Stimulated activated CD4-positive, alpha-beta T cell treated with anti-CD3 and anti-CD28 coated beads, Interleukin-4, amount 100 ng/mL, for 48 hours (primary cell): ENCODE measurements around the gene DLX1.
"Not testable (repeated sequence)": the region's sequence is repeated elsewhere in the genome, so short reads cannot be mapped to it uniquely, and the experiment has no call there.

Experiments
- DNase-seq, 2 donors: peaks; one replicate each; pipeline ENCODE4 v3.0.0-alpha.2; 2020; ENCODE audit warnings: low read depth in 2 of 2

Gene DLX1

GRCh38 chr2:172114579-172114978 lies 29.3 kb downstream of the DLX1 start:
- no peak for DNase-seq

- no peak for DNase-seq
Measured at GRCh38 chr2:172116107-172116506, 30.8 kb downstream of the DLX1 start.

DNA sequence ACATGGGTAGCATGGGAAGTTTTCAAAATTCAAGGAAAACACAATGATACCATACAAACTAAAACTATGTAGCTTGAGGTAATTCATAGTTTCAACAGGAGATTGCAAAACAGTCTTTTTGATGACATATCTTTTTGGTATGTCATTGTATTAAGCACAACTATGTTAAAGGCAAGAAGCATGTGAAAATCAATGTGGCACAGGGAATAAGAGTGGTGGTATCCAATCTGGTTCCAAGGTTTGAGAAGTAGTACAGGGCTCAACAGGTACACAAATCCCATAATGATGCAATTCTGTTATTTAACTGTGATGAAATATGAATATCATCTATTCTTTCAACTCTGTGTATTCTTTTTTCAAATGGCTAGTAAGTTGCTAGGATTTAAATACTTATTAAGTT lies 33.8 kb downstream of the DLX1 start:
- DNase-seq, result no peak

- no peak for DNase-seq
Measured at GRCh38 chr2:172120118-172120517, 34.8 kb downstream of the DLX1 start.

- no peak for DNase-seq
Measured at GRCh38 chr2:172128484-172128883, 43.2 kb downstream of the DLX1 start.

DNA sequence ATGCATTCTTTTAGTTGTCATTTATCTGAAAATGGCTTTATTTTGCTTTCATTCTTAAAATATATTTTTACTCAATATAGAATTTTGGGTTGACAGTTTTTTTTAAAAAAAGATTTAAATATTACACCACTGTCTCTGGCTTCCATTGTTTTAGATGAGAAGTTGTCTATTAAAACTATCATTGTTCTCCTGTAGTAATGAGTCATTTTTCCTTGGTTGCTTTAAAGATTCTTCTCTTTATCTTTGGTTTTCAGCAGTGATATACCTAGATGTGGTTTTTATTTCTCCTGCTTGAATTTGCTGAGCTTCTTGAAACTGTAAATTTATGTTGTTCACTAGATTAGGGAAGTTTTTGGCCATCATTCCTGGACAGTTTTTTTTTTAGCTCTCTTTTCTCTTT lies 44.1 kb downstream of the DLX1 start:
- DNase-seq, result no peak

DNA sequence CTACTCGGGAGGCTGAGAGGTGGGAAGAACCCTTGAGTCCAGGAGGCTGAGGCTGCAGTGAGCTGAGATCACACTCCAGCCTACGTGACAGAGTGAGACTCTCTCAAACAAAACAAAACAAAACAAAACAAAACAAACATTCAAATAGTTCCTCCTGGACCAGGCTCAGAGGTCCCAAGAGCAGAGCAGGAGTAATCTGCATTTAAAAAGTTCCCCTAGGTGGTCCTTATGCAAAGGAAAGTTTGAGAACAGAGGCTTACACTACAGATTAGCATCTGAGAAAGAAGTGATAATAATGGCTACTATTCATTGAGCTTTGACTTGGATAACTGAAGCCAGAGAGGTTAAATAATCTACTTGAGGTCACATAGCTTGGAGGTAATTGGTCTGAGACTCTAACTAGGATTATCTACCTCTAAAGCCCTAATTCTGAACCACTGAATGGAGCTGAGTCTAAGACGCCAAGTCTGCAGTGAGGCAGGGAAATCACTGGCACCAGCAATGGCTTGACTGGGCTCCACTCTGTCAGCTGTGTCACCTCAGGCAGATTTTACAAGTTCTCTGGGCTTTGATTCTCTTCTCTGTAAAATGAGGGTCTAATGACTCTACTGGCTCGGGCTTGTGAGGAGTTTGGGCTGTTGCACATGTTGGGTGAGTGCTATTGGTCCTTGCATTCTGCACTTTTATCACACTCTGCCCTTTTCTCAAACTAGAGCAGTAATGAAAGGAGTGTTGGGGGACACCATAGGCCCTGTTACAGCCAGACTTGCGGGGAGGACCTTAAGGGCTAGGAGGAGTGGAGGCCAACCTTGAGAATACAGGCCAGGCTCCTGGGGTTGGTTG lies 46.6 kb downstream of the DLX1 start:
- no peak for DNase-seq

DNA sequence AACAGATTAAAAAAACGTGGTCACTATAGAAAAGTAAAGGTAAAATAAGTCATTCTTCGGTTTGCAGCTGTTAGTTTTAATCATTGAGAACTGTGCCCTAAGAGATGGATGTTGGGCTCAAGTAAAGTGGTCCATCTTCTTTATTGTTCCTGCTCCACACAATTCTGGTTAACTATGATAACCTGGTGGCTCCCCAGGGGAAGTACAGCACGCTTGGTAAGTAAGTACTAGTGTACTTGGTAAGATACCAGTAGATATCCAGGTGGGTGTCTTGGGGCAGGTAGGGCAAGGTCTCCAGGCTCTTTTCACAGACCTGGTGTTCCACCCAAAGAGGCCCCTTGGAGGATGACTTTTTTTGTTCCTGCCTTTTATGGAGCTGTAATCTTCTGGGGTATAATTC lies 49.0 kb downstream of the DLX1 start:
- no peak for DNase-seq

- no peak for DNase-seq
Measured at GRCh38 chr2:172135446-172135845, 50.1 kb downstream of the DLX1 start.

GRCh38 chr2:172137109-172137508 lies 51.8 kb downstream of the DLX1 start:
- DNase-seq, result no peak

GRCh38 chr2:172137943-172138342 lies 52.6 kb downstream of the DLX1 start:
- DNase-seq, result no peak

GRCh38 chr2:172138727-172139126 lies 53.4 kb downstream of the DLX1 start:
- DNase-seq, result not testable (repeated sequence)
